GM21390 (cell line): Measurements from ENCODE around the gene TRIM52.
"Not testable (repeated sequence)": the region's sequence is repeated elsewhere in the genome, so short reads cannot be mapped to it uniquely, and the experiment has no call there.

Experiments used
- ATAC-seq: cut with Tn5 transposase; IDR thresholded peaks from one replicate; pipeline ENCODE4 v1.9.1; 2021; ENCODE audit not compliant: unreplicated experiment

Gene TRIM52

GRCh38 chr5:181260720-181261319 lies at the start of gene TRIM52:
Gene TRIM52 (minus strand): TSS chr5:181261143. CDS start chr5:181260813, 330 bp downstream.
- ATAC-seq = peak; percentile 82

GRCh38 chr5:181287331-181287730 lies 26.4 kb upstream of the TRIM52 start:
- peak; percentile 76 for ATAC-seq

GRCh38 chr5:181285962-181286705 lies 25.2 kb upstream of the TRIM52 start:
- not testable (repeated sequence) for ATAC-seq

GRCh38 chr5:181283841-181284755 lies 23.2 kb upstream of the TRIM52 start:
- not testable (repeated sequence) for ATAC-seq

- ATAC-seq = no peak
Observed at GRCh38 chr5:181283347-181283746, 22.4 kb upstream of the TRIM52 start.

- no peak for ATAC-seq
Observed at GRCh38 chr5:181282874-181283273, 21.9 kb upstream of the TRIM52 start.

- not testable (repeated sequence) for ATAC-seq
Observed at GRCh38 chr5:181282415-181282814, 21.5 kb upstream of the TRIM52 start.

GRCh38 chr5:181281984-181282316 lies 21.0 kb upstream of the TRIM52 start:
- ATAC-seq = no peak

- no peak for ATAC-seq
Observed at GRCh38 chr5:181281077-181281983, 20.4 kb upstream of the TRIM52 start.

GRCh38 chr5:181280251-181280762 lies 19.4 kb upstream of the TRIM52 start:
- ATAC-seq = no peak

GRCh38 chr5:181273433-181273744 lies 12.4 kb upstream of the TRIM52 start:
- ATAC-seq = not testable (repeated sequence)

- ATAC-seq = no peak
Observed at GRCh38 chr5:181271081-181271480, 10.1 kb upstream of the TRIM52 start.

- not testable (repeated sequence) for ATAC-seq
Observed at GRCh38 chr5:181267907-181268306, 7.0 kb upstream of the TRIM52 start.

GRCh38 chr5:181267291-181267904 lies 6.5 kb upstream of the TRIM52 start:
- ATAC-seq = not testable (repeated sequence)

- ATAC-seq = no peak
Observed at GRCh38 chr5:181265092-181265671, 4.2 kb upstream of the TRIM52 start.

- no peak for ATAC-seq
Observed at GRCh38 chr5:181263633-181264032, 2.7 kb upstream of the TRIM52 start.

GRCh38 chr5:181261320-181262049 lies 542 bp upstream of the TRIM52 start:
- peak; percentile 50 for ATAC-seq

- ATAC-seq = no peak
Observed at GRCh38 chr5:181259974-181260719, 796 bp downstream of the TRIM52 start.
